CD4-positive, alpha-beta T cell treated with Interferon alpha-2 for 1 hour (primary cell): ENCODE data around the gene ABCA8.
"Not testable (repeated sequence)": the region's sequence is repeated elsewhere in the genome, so short reads cannot be mapped to it uniquely, and the experiment has no call there.

ENCODE experiments used
- DNase-seq, 2 donors: peaks; one replicate each; pipeline ENCODE4 v3.0.0-alpha.2; 2020 to 2022

Gene ABCA8

DNA sequence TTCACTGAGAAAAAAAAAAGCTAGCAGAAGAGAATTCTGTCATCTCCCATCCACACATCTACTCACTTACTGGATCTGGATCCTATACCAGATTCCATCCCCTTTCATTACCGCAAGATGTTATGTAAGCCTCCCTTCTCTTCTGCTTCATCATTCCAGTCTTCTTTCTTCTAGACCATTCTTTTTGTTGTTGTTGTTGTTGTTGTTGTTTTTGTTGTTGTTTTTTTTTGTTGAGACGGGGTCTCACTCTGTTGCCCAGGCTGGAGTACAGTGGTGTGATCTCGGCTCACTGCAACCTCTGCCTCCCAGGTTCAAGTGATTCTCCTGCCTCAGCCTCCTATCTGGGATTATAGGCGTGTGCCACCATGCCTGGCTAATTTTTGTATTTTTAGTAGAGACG lies 131.0 kb downstream of the ABCA8 start:
- DNase-seq: not testable (repeated sequence)

DNA sequence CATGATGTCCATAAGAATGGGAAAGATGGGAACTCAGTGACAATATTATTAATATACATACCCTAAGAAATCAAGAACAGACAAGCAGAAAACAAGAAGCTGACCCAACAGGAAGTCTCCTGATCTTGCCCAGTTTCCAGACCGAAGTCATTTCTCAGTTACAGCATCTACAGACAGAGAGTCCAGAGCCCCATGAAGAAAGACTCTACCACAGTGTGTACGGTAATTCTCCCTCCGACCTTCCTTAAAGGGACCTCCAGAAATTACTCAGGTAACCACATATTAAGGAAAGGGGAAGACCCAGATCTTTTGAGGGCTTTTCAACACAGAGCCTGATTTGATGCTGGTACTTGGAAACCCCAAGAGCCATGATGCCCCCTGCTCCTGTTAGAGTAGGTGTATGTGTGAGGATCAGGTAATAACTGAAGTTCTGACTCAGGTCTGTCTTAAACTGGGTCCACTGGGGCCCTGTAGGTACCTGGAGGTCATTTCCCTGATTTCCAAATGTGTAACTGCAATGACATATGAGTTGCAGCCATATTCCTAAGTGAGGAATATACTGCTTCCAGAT lies 132.4 kb downstream of the ABCA8 start:
- DNase-seq: no peak

DNA sequence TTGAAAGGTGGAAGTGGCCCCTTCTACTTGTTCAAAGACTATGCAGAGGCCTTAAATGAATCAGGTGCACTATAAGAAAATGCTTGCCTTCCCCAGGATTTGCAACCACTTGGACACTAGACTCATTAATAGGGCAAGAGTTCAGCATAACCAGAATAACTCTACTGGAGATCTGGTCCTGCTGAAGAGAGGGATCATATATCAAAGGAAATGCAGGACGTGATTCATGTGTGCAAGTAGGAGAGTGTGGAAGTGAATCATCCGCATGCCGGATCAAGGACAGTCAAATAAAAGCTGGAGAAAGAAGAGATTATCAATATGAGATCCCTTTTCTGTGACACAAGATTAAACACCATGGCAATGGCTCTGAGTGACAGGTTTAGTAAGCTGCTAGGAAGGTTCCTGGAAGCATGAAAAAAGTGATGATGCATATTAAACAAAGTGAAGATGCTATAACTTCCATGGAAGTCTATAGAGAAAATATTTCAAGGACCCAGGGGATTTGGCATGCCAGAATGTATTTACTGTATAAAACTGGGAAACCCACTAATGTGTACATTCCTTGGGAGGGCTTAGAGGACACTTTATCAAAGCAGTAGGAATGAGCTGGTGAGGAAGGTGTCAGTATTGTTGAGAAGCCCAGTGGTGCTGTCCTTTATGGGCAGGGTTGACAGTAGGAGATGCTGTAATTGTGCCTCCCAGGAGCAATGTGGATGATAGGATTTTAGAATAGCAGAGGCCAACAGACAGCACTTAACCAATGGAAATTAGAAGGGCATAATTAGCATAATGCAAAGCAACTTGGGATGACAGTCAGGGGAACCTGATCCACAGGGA lies 133.1 kb downstream of the ABCA8 start:
- DNase-seq: no peak

DNA sequence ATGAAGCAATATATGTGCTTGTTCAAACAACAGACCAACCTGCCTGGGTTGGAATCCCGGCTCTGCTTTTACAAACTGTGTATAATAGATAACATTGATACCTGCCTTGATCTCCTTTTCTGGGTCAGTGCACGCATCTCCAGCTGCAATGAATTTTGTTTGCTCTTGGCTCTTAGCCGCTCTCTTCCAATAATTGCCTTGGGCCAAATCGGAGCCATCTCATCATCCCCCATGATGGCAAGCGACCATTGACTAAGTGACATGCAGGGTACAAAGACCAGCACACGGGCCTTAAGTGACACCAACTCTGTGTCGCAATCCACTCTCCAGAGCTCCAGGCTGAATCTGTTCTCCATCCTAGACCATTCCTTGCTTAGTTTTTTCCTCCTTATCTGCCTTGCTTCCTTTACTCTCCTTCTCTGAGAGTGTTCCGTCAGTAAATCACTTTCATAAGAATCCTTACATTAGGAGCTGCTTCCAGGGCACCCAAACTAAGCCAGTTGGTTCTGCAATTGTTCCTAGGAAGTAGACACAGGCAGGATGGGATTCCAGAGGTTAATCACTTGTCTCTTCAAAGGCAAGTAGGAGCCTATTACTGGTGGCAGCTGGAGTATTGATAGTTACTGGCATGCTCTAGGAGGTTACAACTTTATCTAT lies 134.2 kb downstream of the ABCA8 start:
- no peak for DNase-seq

DNA sequence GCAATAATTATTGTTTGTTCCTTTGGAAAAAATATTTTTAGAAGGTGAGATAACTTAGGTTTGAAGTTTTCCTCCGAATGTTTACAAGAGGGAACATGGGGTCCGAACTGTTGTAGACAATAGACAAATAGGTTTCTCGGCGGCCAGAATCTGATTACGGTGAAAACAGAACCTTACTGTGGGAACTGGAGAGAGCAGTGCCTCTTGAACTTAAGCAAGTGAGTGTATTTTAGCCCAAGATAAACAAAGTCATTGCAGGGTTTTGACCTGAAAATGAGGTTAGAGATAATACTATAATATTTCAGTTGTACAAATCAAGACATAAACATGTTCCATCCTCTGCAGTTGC lies 134.7 kb downstream of the ABCA8 start:
- DNase-seq: no peak

DNA sequence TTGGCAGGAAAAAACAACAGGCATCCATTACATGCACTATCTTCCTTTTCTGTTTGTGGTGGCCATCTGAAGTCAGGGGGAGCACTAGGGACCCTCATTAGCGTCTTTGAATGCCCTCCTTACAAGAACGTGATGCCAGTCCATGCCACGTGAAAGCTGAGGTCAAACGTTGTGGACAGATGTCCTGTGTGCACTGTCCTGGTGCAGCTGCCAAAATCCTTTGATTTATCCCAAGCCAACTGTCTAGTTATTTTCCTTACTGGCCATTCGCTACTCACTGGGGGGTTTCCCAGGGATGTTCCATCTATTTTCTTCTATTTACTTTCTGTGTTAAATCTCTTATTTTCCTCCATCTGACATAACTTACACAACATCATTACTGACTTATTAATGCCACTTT lies 135.7 kb downstream of the ABCA8 start:
- DNase-seq: no peak
